IMR-90 (cell line): ENCODE results near the gene FBRSL1.

Experiments used
- CEBPB ChIP-seq: IDR thresholded peaks from 2 replicates; pipeline ENCODE4 v1.6.1; 2012; ENCODE audit warnings: low read depth, low read length, improper control_type of control experiment
- CHD1 ChIP-seq: IDR thresholded peaks from 2 replicates; pipeline ENCODE4 v1.6.1; 2012; ENCODE audit warnings: low read depth, low read length, improper control_type of control experiment
- MAZ ChIP-seq: IDR thresholded peaks from 2 replicates; pipeline ENCODE4 v1.6.1; 2012; ENCODE audit warnings: low read depth, mild to moderate bottlenecking, low read length, improper control_type of control experiment, moderate library complexity, borderline replicate concordance
- POLR2A ChIP-seq: IDR thresholded peaks from 2 replicates; pipeline ENCODE4 v1.6.1; 2012; ENCODE audit warnings: mild to moderate bottlenecking, low read depth, low read length
- RCOR1 ChIP-seq: IDR thresholded peaks from 2 replicates; pipeline ENCODE4 v1.6.1; 2012; ENCODE audit warnings: mild to moderate bottlenecking, low read length, improper control_type of control experiment; ENCODE audit not compliant: insufficient replicate concordance
- RFX5 ChIP-seq: IDR thresholded peaks from 2 replicates; pipeline ENCODE4 v1.8.0; 2012; ENCODE audit warnings: low read depth, mild to moderate bottlenecking, low read length, moderate library complexity
- SMC3 ChIP-seq: fragments of 150-350 bp; IDR thresholded peaks from 2 replicates; pipeline ENCODE4 v1.6.1; 2016; ENCODE audit warnings: low read depth, mild to moderate bottlenecking, antibody characterized with exemption, low read length, moderate library complexity
- TF ChIP-seq, protein P1 (sequence below): conservative IDR thresholded peaks from 2 replicates; pipeline ENCODE4 v1.5.1; 2012; ENCODE audit warnings: mild to moderate bottlenecking, low read depth, low read length, improper control_type of control experiment
- TF ChIP-seq, protein P2 (sequence below): fragments of 150-350 bp; IDR thresholded peaks from 2 replicates; pipeline ENCODE4 v1.6.1; 2017; ENCODE audit warnings: mild to moderate bottlenecking, antibody characterized with exemption, low read length, low read depth

DNA sequence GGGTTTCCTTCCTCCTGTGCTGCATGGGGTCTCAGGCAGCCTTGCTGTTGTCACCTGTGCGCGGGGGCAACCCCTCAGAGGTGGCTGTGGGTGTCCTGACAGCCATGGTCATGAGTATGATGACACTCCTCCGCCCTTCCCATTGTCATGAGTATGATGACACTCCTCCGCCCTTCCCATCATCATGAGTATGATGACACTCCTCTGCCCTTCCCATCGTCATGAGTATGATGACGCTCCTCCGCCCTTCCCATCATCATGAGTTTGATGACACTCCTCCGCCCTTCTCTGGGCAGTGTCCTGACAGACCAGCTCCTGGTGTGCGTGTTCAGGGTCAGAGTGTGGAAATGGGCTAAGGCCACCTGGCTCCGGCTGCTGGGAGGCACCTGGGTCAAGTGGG lies 40.0 kb downstream of the FBRSL1 start:
- TF ChIP-seq, protein P1, sequence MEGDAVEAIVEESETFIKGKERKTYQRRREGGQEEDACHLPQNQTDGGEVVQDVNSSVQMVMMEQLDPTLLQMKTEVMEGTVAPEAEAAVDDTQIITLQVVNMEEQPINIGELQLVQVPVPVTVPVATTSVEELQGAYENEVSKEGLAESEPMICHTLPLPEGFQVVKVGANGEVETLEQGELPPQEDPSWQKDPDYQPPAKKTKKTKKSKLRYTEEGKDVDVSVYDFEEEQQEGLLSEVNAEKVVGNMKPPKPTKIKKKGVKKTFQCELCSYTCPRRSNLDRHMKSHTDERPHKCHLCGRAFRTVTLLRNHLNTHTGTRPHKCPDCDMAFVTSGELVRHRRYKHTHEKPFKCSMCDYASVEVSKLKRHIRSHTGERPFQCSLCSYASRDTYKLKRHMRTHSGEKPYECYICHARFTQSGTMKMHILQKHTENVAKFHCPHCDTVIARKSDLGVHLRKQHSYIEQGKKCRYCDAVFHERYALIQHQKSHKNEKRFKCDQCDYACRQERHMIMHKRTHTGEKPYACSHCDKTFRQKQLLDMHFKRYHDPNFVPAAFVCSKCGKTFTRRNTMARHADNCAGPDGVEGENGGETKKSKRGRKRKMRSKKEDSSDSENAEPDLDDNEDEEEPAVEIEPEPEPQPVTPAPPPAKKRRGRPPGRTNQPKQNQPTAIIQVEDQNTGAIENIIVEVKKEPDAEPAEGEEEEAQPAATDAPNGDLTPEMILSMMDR = no peak
- TF ChIP-seq MAZ = no peak
- no peak for TF ChIP-seq RCOR1
- no peak for TF ChIP-seq POLR2A
- TF ChIP-seq RFX5 = no peak
- TF ChIP-seq CEBPB = no peak
- TF ChIP-seq, protein P2, sequence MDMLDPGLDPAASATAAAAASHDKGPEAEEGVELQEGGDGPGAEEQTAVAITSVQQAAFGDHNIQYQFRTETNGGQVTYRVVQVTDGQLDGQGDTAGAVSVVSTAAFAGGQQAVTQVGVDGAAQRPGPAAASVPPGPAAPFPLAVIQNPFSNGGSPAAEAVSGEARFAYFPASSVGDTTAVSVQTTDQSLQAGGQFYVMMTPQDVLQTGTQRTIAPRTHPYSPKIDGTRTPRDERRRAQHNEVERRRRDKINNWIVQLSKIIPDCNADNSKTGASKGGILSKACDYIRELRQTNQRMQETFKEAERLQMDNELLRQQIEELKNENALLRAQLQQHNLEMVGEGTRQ = no peak
- no peak for TF ChIP-seq CHD1
- TF ChIP-seq SMC3 = no peak
